ENCODE measurements around the gene TRAPPC2. TPM values are rescaled to one million over a fixed set of nuclear protein-coding genes. Genes with fewer than 3 reads are reported as not detected.

The TRAPPC2 gene
- total and polyA plus RNA-seq, 9 of the 15 experiments (the other 6 are each of a cell fraction or from before 2014, with no cell fraction given) = 10.3 to 30.6 (median 18.6) TPM

GRCh38 chrX:13774696-13775095 is 40.3 kb upstream of the TRAPPC2 start:
- ATAC-seq (no peak), FAIRE-seq (no peak), DNase-seq (ENCODE audit: extremely low read depth in 1 of 4, low spot score in 3 of 4) (no peak)
- in situ Hi-C loops (cut with MboI) (no loop called here), intact Hi-C loops (cut with micrococcal nuclease) (no loop called here)
- Histone ChIP-seq H3K4me2 (ENCODE audit: insufficient read depth, low read length) (no peak overlapping the region), H2AFZ (ENCODE audit: low read depth, low read length) (no peak overlapping the region), H3K4me1 (replicated peaks in 1 of 2; ENCODE audit: control insufficient read depth in 2 of 2, insufficient read depth in 2 of 2, low read length in 2 of 2) (no peaks in the 10 kb centered on the region), H3K4me3 (no peak overlapping the region), H3K9ac (ENCODE audit: insufficient read depth in 1 of 2, low read depth in 2 of 2, low read length in 2 of 2) (no peak overlapping the region), H3K36me3 (ENCODE audit: control insufficient read depth, insufficient read depth, low read length) (peaks cover 28% of the 10 kb centered on the region; the same call in 2 of the 3 replicates), H3K9me3 (replicated peaks; ENCODE audit: control insufficient read depth, insufficient read depth, low read depth, low read length) (no peaks in the 10 kb centered on the region), H3K27ac (ENCODE audit: extremely low read depth, low read depth, low read length) (no peak overlapping the region), H3K9me1 (ENCODE audit: control insufficient read depth, insufficient read depth, low read length) (no peaks in the 10 kb centered on the region), H3K79me2 (ENCODE audit: control insufficient read depth, insufficient read depth, low read length) (no peaks in the 10 kb centered on the region), H3K27me3 (ENCODE audit: control insufficient read depth in 2 of 2, insufficient read depth in 2 of 2, low read length in 2 of 2) (peaks cover 0 to 2% of the 10 kb centered on the region in 2 experiments; a peak in 2 of 5 replicates), H4K20me1 (replicated peaks; ENCODE audit: control insufficient read depth, insufficient read depth, low read length) (no peaks in the 10 kb centered on the region)
- TF ChIP-seq KDM1A (IDR thresholded peaks at IDR 0.05) (no peak), ZFP91 (CRISPR knock-in tag; IDR thresholded peaks at IDR 0.05) (no peak), ZKSCAN1 (IDR thresholded peaks at IDR 0.05; ENCODE audit: low read depth, low read length) (no peak), CGGBP1 (CRISPR knock-in tag; IDR thresholded peaks at IDR 0.05) (no peak)
- WGBS (ENCODE audit: insufficient coverage, low coverage, missing lambda C conversion rate) = 95% methylated on average over 2 of the region's 2 CpGs
- CTCF ChIA-PET (ENCODE audit: low intra/inter-chr PET ratio) = no interaction called here
- BruUV-seq (replicated peaks) = no TSS peak
- POLR2A ChIA-PET = no interaction called here

Data from K562 (cell line).